Heart right ventricle (tissue), 16 donors: ENCODE measurements around the gene MTMR4. TPM values are rescaled to one million over a fixed set of nuclear protein-coding genes. Genes with fewer than 3 reads are reported as not detected.

Experiments
- ATAC-seq, 8 donors: fragments of 200-7000 bp; cut with Tn5 transposase; one replicate each; pipeline ENCODE4 v1.9.1; 2020; ENCODE audit warnings: mild to moderate bottlenecking in 8 of 8, moderate library complexity in 8 of 8, moderate number of reproducible peaks in 1 of 8
- DNase-seq, 2 donors: peaks; one replicate each; pipeline ENCODE4 v3.0.0-alpha.2; 2020
- H3K27ac ChIP-seq, 10 donors: fragments of 200-600 bp; sonication (generic) in 2 of 10; one replicate each; pipeline versions ENCODE4 v1.5.0 to v1.8.0; 2020 to 2022; ENCODE audit warnings: mild to moderate bottlenecking in 3 of 10
- H3K27me3 ChIP-seq, 7 donors: fragments of 200-600 bp; one replicate each; pipeline ENCODE4 v1.8.0; 2021 to 2022; ENCODE audit warnings: mild to moderate bottlenecking in 2 of 7
- H3K36me3 ChIP-seq, 9 donors: fragments of 200-600 bp; sonication (generic) in 1 of 9; one replicate each; pipeline versions ENCODE4 v1.5.0 to v1.8.0; 2020 to 2022; ENCODE audit warnings: mild to moderate bottlenecking in 2 of 9
- H3K4me1 ChIP-seq, 9 donors: fragments of 200-600 bp; sonication (generic) in 1 of 9; one replicate each; pipeline versions ENCODE4 v1.5.0 to v1.8.0; 2020 to 2022; ENCODE audit warnings: mild to moderate bottlenecking in 4 of 9
- H3K4me3 ChIP-seq, 10 donors: fragments of 200-600 bp; sonication (generic) in 2 of 10; one replicate each; pipeline versions ENCODE4 v1.5.0 to v1.8.0; 2020 to 2022; ENCODE audit warnings: mild to moderate bottlenecking in 7 of 10, moderate library complexity in 2 of 10
- H3K9me3 ChIP-seq, 11 donors: fragments of 200-600 bp in 10 of 11; sonication (generic) in 2 of 11; one replicate each; pipeline versions ENCODE4 v1.5.0 to v1.8.0; 2013 to 2022; ENCODE audit warnings: mild to moderate bottlenecking in 2 of 11, control low read depth in 1 of 11, moderate library complexity in 1 of 11
- CTCF ChIP-seq, 9 donors: fragments of 200-600 bp; sonication (generic) in 2 of 9; IDR thresholded peaks; one replicate each; pipeline versions ENCODE4 v1.5.0 to v1.8.0; 2021 to 2022; ENCODE audit warnings: antibody characterized with exemption in 9 of 9, mild to moderate bottlenecking in 5 of 9, moderate library complexity in 1 of 9
- WGBS, 2 donors: extraction: QIAGEN DNeasy Blood & Tissue Kit; methylation state at CpG; one replicate each; pipeline ENCODE4 v1.1.7; 2013; ENCODE audit warnings: inconsistent platforms in 1 of 2; 5-methylcytosine and 5-hydroxymethylcytosine counted together
- intact Hi-C, 10 donors: fragments of 100-400 bp; cut with DNase I; formaldehyde crosslinking; loops; one replicate each; pipeline versions ENCODE4 v1.11.1 to v1.14.2; 2022
- polyA plus RNA-seq, 2 donors: library from polyadenylated mRNA; stranded (reverse); fragments of 200-250 nt; gene quantifications; one replicate each; pipeline ENCODE4 v1.2.3, GENCODE V29; 2013
- total RNA-seq, 10 donors: library from RNA; stranded (reverse); fragmentation: NEBNext Ultra II Directional in 3 of 10; extraction: Animal tissue kit (Norgen Biotek cat#: 25700) in 3 of 10; gene quantifications; one replicate each; pipeline versions ENCODE4 v1.2.1 to v1.2.4, GENCODE V29; 2021 to 2023
- donor health status: Arrhythmogenic right ventricular cardiomyopathy.
- donor health status: ischemic (EF 13 %, LVEDD 7.1; RV severe dilation, severe dysfunction).
- donor health status: healthy with polysubstance abuse.
- donor health status: DM: no; HTN: yes; CAD: no.
- donor health status: DM: no; HTN: no; CAD: no.
- donor health status: ischemic (EF 25% LVEDD 6.9; RV normal size, moderate dysfunction).
- donor health status: ischemic (EF 25% LVEDD 5.7; RV mildly dilated, moderate dysfunction).
- donor health status: healthy.
- donor health status: DM: yes; HTN: yes; CAD: no.
- donor health status: Ischemic cardiomyopathy.
- donor health status: ischemic (EF 35%, LVEDD 5.7; RV mildly dilated, moderate dysfunction).
- donor health status: nonischemic (EF 11% LVEDD 7.7; RV severe dilation, severe dysfunction).
- donor health status: DM: yes; HTN: yes; CAD: no.
- donor health status: PGD.
- donor health status: ischemic (EF 29% LVEDD 5.4; RV normal size, mild dysfunction).
- donor health status: nonischemic (EF 23%, LVEDD 6.1; RV moderate dilation, normal function).

The MTMR4 gene
- total and polyA plus RNA-seq, 12 donors, result 8.5 to 26.6 (median 15.7) TPM

- intact Hi-C loops, result no loop called here
- no peak for ATAC-seq
- 93 to 98% methylated on average over 5 of the region's 5 CpGs for WGBS, 2 donors
- no peaks in the 10 kb centered on the region for H3K36me3 ChIP-seq
- H3K4me3 ChIP-seq, result no peak overlapping the region
- peaks cover 0 to 19% (median 0%) of the 10 kb centered on the region in 7 donors for H3K27me3 ChIP-seq
- no peak overlapping the region for H3K27ac ChIP-seq
- TF ChIP-seq CTCF (IDR thresholded peaks at IDR 0.05), result no peak
- DNase-seq, result no peak
- no peaks in the 10 kb centered on the region for H3K9me3 ChIP-seq
- H3K4me1 ChIP-seq, result peaks cover 9 to 71% (median 47%) of the 10 kb centered on the region in 9 donors
Measured at GRCh38 chr17:58533616-58534188, 19.3 kb upstream of the MTMR4 start.

GRCh38 chr17:58532555-58532951 lies 18.1 kb upstream of the MTMR4 start:
- TF ChIP-seq CTCF (IDR thresholded peaks at IDR 0.05), result no peak
- Histone ChIP-seq H3K9me3 (no peaks in the 10 kb centered on the region), H3K27me3 (peaks cover 0 to 19% (median 0%) of the 10 kb centered on the region in 7 donors), H3K36me3 (no peaks in the 10 kb centered on the region), H3K27ac (peak overlapping the region in 8 of 10 donors; percentile 41 to 87 (median 68)), H3K4me1 (peaks cover 5 to 71% (median 47%) of the 10 kb centered on the region in 9 donors), H3K4me3 (peak overlapping the region in 9 of 10 donors; percentile 57 to 75 (median 64))
- WGBS, 2 donors, result 63 to 76% methylated on average over 3 of the region's 3 CpGs
- no peak for DNase-seq
- ATAC-seq, result no peak
- intact Hi-C loops, result no loop called here

- no peak for TF ChIP-seq CTCF (IDR thresholded peaks at IDR 0.05)
- intact Hi-C loops, result loop anchor here in 1 of 10 donors (2.0 kb wide), 1 partner anchor 51 kb away; no protein-coding TSS in a partner anchor
- ATAC-seq, result peak; percentile 75 to 91 (median 82)
- peak; percentile 53 to 78 for DNase-seq
- peaks cover 7 to 73% (median 50%) of the 10 kb centered on the region in 9 donors for H3K4me1 ChIP-seq
- H3K9me3 ChIP-seq, result no peaks in the 10 kb centered on the region
- H3K4me3 ChIP-seq, result peak overlapping the region; percentile 44 to 75 (median 64)
- H3K27me3 ChIP-seq, result peaks cover 0 to 19% (median 0%) of the 10 kb centered on the region in 7 donors
- H3K36me3 ChIP-seq, result no peaks in the 10 kb centered on the region
- peak overlapping the region; percentile 50 to 87 (median 68) for H3K27ac ChIP-seq
- 1 to 2% methylated on average over 82 of the region's 82 CpGs for WGBS, 2 donors
Measured at GRCh38 chr17:58531661-58532554, 17.5 kb upstream of the MTMR4 start.

- Histone ChIP-seq H3K9me3 (no peaks in the 10 kb centered on the region), H3K27me3 (peaks cover 0 to 19% (median 0%) of the 10 kb centered on the region in 7 donors), H3K27ac (peak overlapping the region; percentile 25 to 87 (median 68)), H3K36me3 (no peaks in the 10 kb centered on the region), H3K4me3 (peak overlapping the region; percentile 35 to 75 (median 64)), H3K4me1 (peaks cover 7 to 76% (median 54%) of the 10 kb centered on the region in 9 donors)
- DNase-seq (no peak), ATAC-seq (no peak)
- 43 to 62% methylated on average over 3 of the region's 3 CpGs for WGBS, 2 donors
- TF ChIP-seq CTCF (IDR thresholded peaks at IDR 0.05), result no peak
- intact Hi-C loops, result loop anchor here in 1 of 10 donors (2.0 kb wide), 1 partner anchor 52 kb away; no protein-coding TSS in a partner anchor
Measured at GRCh38 chr17:58531122-58531521, 16.7 kb upstream of the MTMR4 start.
